Kidney (tissue), 14 donors: Measurements from ENCODE around the gene FOCAD. TPM values are rescaled to one million over a fixed set of nuclear protein-coding genes. Genes with fewer than 3 reads are reported as not detected.

Source experiments
- DNase-seq, 5 donors: peaks; one replicate each; pipeline ENCODE4 v3.0.0-alpha.2; 2013 to 2020
- FAIRE-seq: peaks from 2 replicates; lab custom pipeline; 2012; peaks lifted over from hg19 to GRCh38; lab: Jason Lieb, UNC
- H3K27ac ChIP-seq, 2 donors: one replicate each; pipeline ENCODE4 v1.7.0; 2013; ENCODE audit warnings: low read depth in 2 of 2, low read length in 2 of 2, inconsistent platforms in 1 of 2
- H3K27me3 ChIP-seq: one replicate; pipeline ENCODE4 v1.7.1; 2013; ENCODE audit warnings: low read length, inconsistent platforms; ENCODE audit not compliant: control insufficient read depth, insufficient read depth
- H3K36me3 ChIP-seq, 3 donors: one replicate each; pipeline versions ENCODE4 v1.7.0 to v1.7.1; 2013; ENCODE audit warnings: low read length in 3 of 3, control low read depth in 1 of 3, inconsistent platforms in 1 of 3; ENCODE audit not compliant: insufficient read depth in 3 of 3, control insufficient read depth in 2 of 3
- H3K4me1 ChIP-seq, 3 donors: one replicate each; pipeline versions ENCODE4 v1.7.0 to v1.7.1; 2013; ENCODE audit warnings: low read length in 3 of 3, inconsistent platforms in 1 of 3, low read depth in 1 of 3; ENCODE audit not compliant: control insufficient read depth in 2 of 3, insufficient read depth in 2 of 3
- H3K4me3 ChIP-seq, 3 donors: one replicate each; pipeline versions ENCODE4 v1.7.0 to v1.8.1; 2013; ENCODE audit warnings: low read length in 3 of 3, control low read depth in 1 of 3, inconsistent platforms in 1 of 3
- H3K9ac ChIP-seq, 3 donors: one replicate each; pipeline versions ENCODE4 v1.7.0 to v1.7.1; 2013; ENCODE audit warnings: low read length in 3 of 3, control low read depth in 1 of 3, inconsistent platforms in 1 of 3
- H3K9me3 ChIP-seq, 3 donors: one replicate each; pipeline versions ENCODE4 v1.7.0 to v1.7.1; 2013; ENCODE audit warnings: low read length in 3 of 3, control low read depth in 1 of 3, inconsistent platforms in 1 of 3; ENCODE audit not compliant: control insufficient read depth in 2 of 3, insufficient read depth in 1 of 3
- intact Hi-C: fragments of 100-400 bp; cut with DNase I; formaldehyde crosslinking; loops from one replicate; pipeline ENCODE4 v1.11.1; 2022
- polyA plus RNA-seq: library from polyadenylated mRNA; stranded (reverse); fragments of 350-450 nt; fragmentation: Illumina TruSeq; extraction: RNeasy Lipid Tissue Mini Kit (QIAGEN cat#74804); gene quantifications from one replicate; pipeline ENCODE4 v1.2.3, GENCODE V29; 2014; ENCODE audit warnings: low read depth, low replicate concordance; ENCODE audit not compliant: insufficient read depth
- total RNA-seq: library from RNA; stranded (reverse); fragmentation: NEBNext Ultra II Directional; extraction: Animal tissue kit (Norgen Biotek cat#: 25700); gene quantifications from one replicate; pipeline ENCODE4 v1.2.1, GENCODE V29; 2021
- TF ChIP-seq, protein P1 (sequence below): IDR thresholded peaks from 3 replicates; pipeline ENCODE4 v1.5.1; 2012; ENCODE audit warnings: mild to moderate bottlenecking, moderate library complexity, borderline replicate concordance; ENCODE audit not compliant: insufficient read depth; ENCODE audit errors: extremely low read depth
- donor health status: control.
- donor health status: control.
- donor health status: control.
- donor health status: control.
- donor health status: control.
- donor health status: DM: yes; HTN: yes; CAD: no.
- donor health status: Normal renal cell carcinoma (clear cell type).

The FOCAD gene
- total and polyA plus RNA-seq, 2 donors from 2014 or later = 12.2 to 35.7 TPM

DNA sequence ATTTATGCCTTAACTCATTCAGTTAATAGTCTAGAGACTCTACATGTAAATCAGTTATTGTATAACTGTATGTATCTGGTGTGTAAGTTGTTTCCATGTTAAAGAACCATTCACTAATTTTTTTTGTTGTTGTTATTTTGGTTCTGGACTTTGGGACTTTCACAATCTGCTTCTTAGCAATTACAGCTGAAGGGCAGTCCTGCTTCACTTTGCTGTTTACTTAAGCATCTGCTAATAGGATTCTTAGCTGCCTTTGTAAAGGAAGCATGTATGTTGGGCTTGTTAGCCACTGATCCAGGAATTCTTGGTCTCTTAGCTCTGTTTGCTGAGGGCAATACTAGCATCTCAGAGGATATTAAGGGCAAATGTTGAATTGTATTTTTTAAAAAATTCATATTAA lies 97.0 kb downstream of the FOCAD start:
- H3K27ac ChIP-seq = no peak overlapping the region
- no peaks in the 10 kb centered on the region for H3K36me3 ChIP-seq
- H3K9ac ChIP-seq = no peak overlapping the region
- no peak for DNase-seq
- H3K4me1 ChIP-seq = no peaks in the 10 kb centered on the region
- no peak for FAIRE-seq
- H3K27me3 ChIP-seq = no peaks in the 10 kb centered on the region
- TF ChIP-seq, protein P1, sequence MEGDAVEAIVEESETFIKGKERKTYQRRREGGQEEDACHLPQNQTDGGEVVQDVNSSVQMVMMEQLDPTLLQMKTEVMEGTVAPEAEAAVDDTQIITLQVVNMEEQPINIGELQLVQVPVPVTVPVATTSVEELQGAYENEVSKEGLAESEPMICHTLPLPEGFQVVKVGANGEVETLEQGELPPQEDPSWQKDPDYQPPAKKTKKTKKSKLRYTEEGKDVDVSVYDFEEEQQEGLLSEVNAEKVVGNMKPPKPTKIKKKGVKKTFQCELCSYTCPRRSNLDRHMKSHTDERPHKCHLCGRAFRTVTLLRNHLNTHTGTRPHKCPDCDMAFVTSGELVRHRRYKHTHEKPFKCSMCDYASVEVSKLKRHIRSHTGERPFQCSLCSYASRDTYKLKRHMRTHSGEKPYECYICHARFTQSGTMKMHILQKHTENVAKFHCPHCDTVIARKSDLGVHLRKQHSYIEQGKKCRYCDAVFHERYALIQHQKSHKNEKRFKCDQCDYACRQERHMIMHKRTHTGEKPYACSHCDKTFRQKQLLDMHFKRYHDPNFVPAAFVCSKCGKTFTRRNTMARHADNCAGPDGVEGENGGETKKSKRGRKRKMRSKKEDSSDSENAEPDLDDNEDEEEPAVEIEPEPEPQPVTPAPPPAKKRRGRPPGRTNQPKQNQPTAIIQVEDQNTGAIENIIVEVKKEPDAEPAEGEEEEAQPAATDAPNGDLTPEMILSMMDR = no peak
- intact Hi-C loops = no loop called here
- H3K4me3 ChIP-seq = no peak overlapping the region
- H3K9me3 ChIP-seq = no peaks in the 10 kb centered on the region

DNA sequence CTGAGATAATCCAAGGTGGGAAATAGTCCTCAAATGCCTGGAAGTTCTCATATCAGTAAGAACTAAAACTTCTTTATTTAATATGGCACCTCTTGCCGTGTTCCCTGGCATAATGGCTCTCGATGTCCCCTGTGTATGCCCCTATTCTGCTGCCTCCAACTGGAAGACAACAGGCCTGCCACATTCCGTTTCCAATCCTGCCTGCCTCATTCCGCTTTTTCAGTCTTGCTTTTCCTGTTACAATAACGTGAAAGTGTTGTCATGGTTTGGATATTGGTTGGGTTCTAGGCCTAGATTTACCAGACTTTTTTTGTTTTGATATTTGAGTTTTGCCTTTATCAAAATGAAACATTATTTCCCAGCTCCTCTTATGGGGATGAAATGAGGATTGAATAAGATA lies 98.2 kb downstream of the FOCAD start:
- Histone ChIP-seq H3K36me3 (no peaks in the 10 kb centered on the region), H3K4me1 (no peaks in the 10 kb centered on the region), H3K9me3 (no peaks in the 10 kb centered on the region), H3K27me3 (no peaks in the 10 kb centered on the region), H3K9ac (no peak overlapping the region), H3K4me3 (no peak overlapping the region), H3K27ac (no peak overlapping the region)
- TF ChIP-seq, protein P1 = no peak
- DNase-seq (no peak), FAIRE-seq (no peak)
- intact Hi-C loops = no loop called here

DNA sequence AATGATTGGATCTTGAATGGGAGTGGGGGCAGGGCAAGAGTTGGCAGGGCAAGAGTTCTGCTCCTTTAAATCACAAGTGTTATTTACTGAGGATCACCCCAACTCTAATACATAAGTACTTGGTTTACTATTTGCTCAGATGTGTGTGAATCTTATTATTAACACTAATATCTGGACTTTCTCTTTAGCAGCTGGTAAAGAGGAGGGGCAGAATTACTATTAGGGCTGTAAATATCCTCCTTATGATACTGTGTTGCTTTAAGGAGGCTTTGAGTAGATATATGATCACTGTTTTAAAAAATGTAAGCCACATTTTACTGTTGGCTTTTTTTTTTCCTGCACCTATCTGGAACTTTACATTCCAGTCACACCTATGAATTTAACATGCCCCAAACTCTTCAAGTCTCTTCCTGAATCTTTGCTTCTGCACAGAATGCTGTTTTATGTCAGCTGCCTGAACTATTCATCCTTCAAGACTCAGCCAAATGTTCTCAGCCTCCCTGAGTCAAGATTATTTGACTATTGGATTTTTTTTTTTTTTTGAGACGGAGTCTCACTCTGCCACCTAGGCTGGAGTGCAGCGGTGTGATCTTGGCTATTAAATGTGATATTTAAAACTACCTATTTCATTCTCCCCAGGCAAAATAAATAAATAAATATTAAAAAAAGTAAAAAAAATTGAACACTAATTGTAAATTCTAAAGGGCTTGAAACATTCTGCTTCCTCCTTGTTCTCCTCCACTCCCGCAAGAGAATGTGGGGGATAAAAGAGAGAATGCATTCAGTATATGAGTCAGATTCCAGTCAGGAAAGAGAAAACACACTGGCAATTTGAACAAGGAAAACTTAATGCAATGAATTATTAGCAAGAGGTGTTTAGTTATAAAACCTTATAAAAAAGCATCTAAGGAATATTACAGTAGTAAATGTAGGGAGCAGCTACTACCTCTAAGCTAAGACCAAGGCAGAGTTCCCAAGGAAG lies 99.3 kb downstream of the FOCAD start:
- no peaks in the 10 kb centered on the region for H3K27me3 ChIP-seq
- intact Hi-C loops = no loop called here
- no peaks in the 10 kb centered on the region for H3K4me1 ChIP-seq
- no peak for DNase-seq
- no peak for FAIRE-seq
- no peak overlapping the region for H3K4me3 ChIP-seq
- no peak overlapping the region for H3K27ac ChIP-seq
- no peak overlapping the region for H3K9ac ChIP-seq
- TF ChIP-seq, protein P1 = no peak
- no peaks in the 10 kb centered on the region for H3K9me3 ChIP-seq
- no peaks in the 10 kb centered on the region for H3K36me3 ChIP-seq
